ENCODE measurements around the gene AGAP1. TPM values are rescaled to one million over a fixed set of nuclear protein-coding genes. Genes with fewer than 3 reads are reported as not detected.

The AGAP1 gene
- total RNA-seq, 1 donor from 2014 or later, result 39.4 TPM

GRCh38 chr2:235533198-235533597, 39.4 kb downstream of the AGAP1 start:
- H3K27me3 Mint-ChIP-seq (ENCODE audit: low read depth, unreplicated experiment), result no peaks in the 10 kb centered on the region
- no peak for DNase-seq (ENCODE audit: low read depth)
- no peak for FAIRE-seq
- Histone ChIP-seq H3K27me3 (ENCODE audit: insufficient read depth, low read length) (no peaks in the 10 kb centered on the region), H3K36me3 (ENCODE audit: insufficient read depth, low read length) (no peaks in the 10 kb centered on the region), H3K4me2 (ENCODE audit: low read length) (no peak overlapping the region), H4K20me1 (ENCODE audit: insufficient read depth, low read length) (peaks cover 77% of the 10 kb centered on the region), H3K9me3 (ENCODE audit: insufficient read depth, low read depth, low read length) (no peaks in the 10 kb centered on the region), H3K9ac (ENCODE audit: low read length) (no peak overlapping the region), H3K4me1 (ENCODE audit: insufficient read depth, low read length) (no peaks in the 10 kb centered on the region), H3K79me2 (ENCODE audit: insufficient read depth, low read length) (peaks cover 27% of the 10 kb centered on the region), H2AFZ (ENCODE audit: low read depth, low read length) (no peak overlapping the region), H3K4me3 (ENCODE audit: insufficient read depth, low read depth, low read length) (no peak overlapping the region), H3K27ac (ENCODE audit: low read depth, low read length) (no peak overlapping the region)
- peaks cover 6% of the 10 kb centered on the region for H3K4me1 Mint-ChIP-seq (ENCODE audit: low read depth, unreplicated experiment)
- H3K4me3 Mint-ChIP-seq (ENCODE audit: unreplicated experiment), result no peak overlapping the region
- H3K36me3 Mint-ChIP-seq (ENCODE audit: low read depth, unreplicated experiment), result peaks cover 3% of the 10 kb centered on the region
- no peak overlapping the region for H3K27ac Mint-ChIP-seq (ENCODE audit: unreplicated experiment)
- H3K9me3 Mint-ChIP-seq (ENCODE audit: unreplicated experiment), result no peaks in the 10 kb centered on the region
- TF ChIP-seq CTCF (IDR thresholded peaks at IDR 0.05; ENCODE audit: insufficient read depth, low read depth, low read length) (no peak), EZH2 (IDR thresholded peaks at IDR 0.05; ENCODE audit: insufficient read depth, low read length) (no peak)

GRCh38 chr2:235533616-235534385, 40.0 kb downstream of the AGAP1 start:
- Histone ChIP-seq H3K27ac (ENCODE audit: low read depth, low read length) (no peak overlapping the region), H3K79me2 (ENCODE audit: insufficient read depth, low read length) (peaks cover 27% of the 10 kb centered on the region), H4K20me1 (ENCODE audit: insufficient read depth, low read length) (peaks cover 77% of the 10 kb centered on the region), H3K4me2 (ENCODE audit: low read length) (no peak overlapping the region), H2AFZ (ENCODE audit: low read depth, low read length) (no peak overlapping the region), H3K4me3 (ENCODE audit: insufficient read depth, low read depth, low read length) (no peak overlapping the region), H3K9ac (ENCODE audit: low read length) (no peak overlapping the region), H3K27me3 (ENCODE audit: insufficient read depth, low read length) (no peaks in the 10 kb centered on the region), H3K9me3 (ENCODE audit: insufficient read depth, low read depth, low read length) (no peaks in the 10 kb centered on the region), H3K4me1 (ENCODE audit: insufficient read depth, low read length) (no peaks in the 10 kb centered on the region), H3K36me3 (ENCODE audit: insufficient read depth, low read length) (no peaks in the 10 kb centered on the region)
- DNase-seq (ENCODE audit: low read depth) (no peak), FAIRE-seq (no peak)
- no peak for TF ChIP-seq EZH2 (IDR thresholded peaks at IDR 0.05; ENCODE audit: insufficient read depth, low read length)
- no peak for TF ChIP-seq CTCF (IDR thresholded peaks at IDR 0.05; ENCODE audit: insufficient read depth, low read depth, low read length)
- Mint-ChIP-seq H3K4me3 (ENCODE audit: unreplicated experiment) (no peak overlapping the region), H3K4me1 (ENCODE audit: low read depth, unreplicated experiment) (peaks cover 3% of the 10 kb centered on the region), H3K27me3 (ENCODE audit: low read depth, unreplicated experiment) (no peaks in the 10 kb centered on the region), H3K27ac (ENCODE audit: unreplicated experiment) (no peak overlapping the region), H3K36me3 (ENCODE audit: low read depth, unreplicated experiment) (peaks cover 3% of the 10 kb centered on the region), H3K9me3 (ENCODE audit: unreplicated experiment) (no peaks in the 10 kb centered on the region)
